ENCODE data around the gene DNAH14.

DNA sequence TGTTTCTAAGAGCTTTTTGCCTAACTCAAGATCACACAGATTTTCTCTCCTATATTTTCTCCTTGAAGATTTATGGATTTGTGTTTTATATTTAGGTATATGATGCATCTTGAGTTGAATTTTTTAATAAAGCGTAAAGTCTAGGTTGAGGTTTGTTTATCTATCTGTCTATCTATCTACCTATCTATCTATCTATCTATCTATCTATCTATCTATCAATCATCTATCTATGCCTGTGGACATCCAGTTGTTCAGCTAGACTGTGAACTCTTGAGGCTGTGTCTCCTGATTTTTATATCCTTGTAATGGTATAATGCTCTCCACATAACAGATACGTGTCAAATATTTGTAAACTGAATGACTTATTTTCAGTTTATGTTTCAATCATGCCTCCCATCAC lies 120.1 kb downstream of the DNAH14 start:
- TF ChIP-seq, protein P1, sequence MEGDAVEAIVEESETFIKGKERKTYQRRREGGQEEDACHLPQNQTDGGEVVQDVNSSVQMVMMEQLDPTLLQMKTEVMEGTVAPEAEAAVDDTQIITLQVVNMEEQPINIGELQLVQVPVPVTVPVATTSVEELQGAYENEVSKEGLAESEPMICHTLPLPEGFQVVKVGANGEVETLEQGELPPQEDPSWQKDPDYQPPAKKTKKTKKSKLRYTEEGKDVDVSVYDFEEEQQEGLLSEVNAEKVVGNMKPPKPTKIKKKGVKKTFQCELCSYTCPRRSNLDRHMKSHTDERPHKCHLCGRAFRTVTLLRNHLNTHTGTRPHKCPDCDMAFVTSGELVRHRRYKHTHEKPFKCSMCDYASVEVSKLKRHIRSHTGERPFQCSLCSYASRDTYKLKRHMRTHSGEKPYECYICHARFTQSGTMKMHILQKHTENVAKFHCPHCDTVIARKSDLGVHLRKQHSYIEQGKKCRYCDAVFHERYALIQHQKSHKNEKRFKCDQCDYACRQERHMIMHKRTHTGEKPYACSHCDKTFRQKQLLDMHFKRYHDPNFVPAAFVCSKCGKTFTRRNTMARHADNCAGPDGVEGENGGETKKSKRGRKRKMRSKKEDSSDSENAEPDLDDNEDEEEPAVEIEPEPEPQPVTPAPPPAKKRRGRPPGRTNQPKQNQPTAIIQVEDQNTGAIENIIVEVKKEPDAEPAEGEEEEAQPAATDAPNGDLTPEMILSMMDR (IDR thresholded peaks at IDR 0.05) = no peak
- no peak for TF ChIP-seq MAFK (IDR thresholded peaks at IDR 0.05; ENCODE audit: partially characterized antibody)
- TF ChIP-seq RFX5 (IDR thresholded peaks at IDR 0.05) = no peak
- no peak for TF ChIP-seq POLR2A (IDR thresholded peaks at IDR 0.05; ENCODE audit: low read length)
- no peak for TF ChIP-seq HOXA7 (CRISPR knock-in tag; IDR thresholded peaks at IDR 0.05)
- TF ChIP-seq CEBPB (IDR thresholded peaks at IDR 0.05) = no peak
- no peak for TF ChIP-seq JUNB (IDR thresholded peaks at IDR 0.05)
- TF ChIP-seq HDAC2 (IDR thresholded peaks at IDR 0.05) = no peak
- TF ChIP-seq, protein P2, sequence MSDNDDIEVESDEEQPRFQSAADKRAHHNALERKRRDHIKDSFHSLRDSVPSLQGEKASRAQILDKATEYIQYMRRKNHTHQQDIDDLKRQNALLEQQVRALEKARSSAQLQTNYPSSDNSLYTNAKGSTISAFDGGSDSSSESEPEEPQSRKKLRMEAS (IDR thresholded peaks at IDR 0.05) = no peak

All from A549 (cell line).